Stimulated activated naive CD8-positive, alpha-beta T cell treated with anti-CD3 and anti-CD28 coated beads, Interleukin-15, Interleukin-2, amounts not matched to agents 100 ng/mL and 50 ng/mL, for 24 hours (primary cell): ENCODE results near the gene TMEM147.
"Not testable (repeated sequence)": the region's sequence is repeated elsewhere in the genome, so short reads cannot be mapped to it uniquely, and the experiment has no call there.

Experiments used
- H3K27ac Mint-ChIP-seq: one replicate; pipeline ENCODE4 v1.8.0; 2021; ENCODE audit warnings: mild to moderate bottlenecking, mixed read lengths
- H3K27me3 Mint-ChIP-seq: one replicate; pipeline ENCODE4 v1.8.0; 2021; ENCODE audit warnings: mixed read lengths
- H3K36me3 Mint-ChIP-seq: one replicate; pipeline ENCODE4 v1.8.0; 2021; ENCODE audit warnings: low read depth, mixed read lengths
- H3K4me1 Mint-ChIP-seq: one replicate; pipeline ENCODE4 v1.8.0; 2021; ENCODE audit warnings: low read depth, mixed read lengths
- H3K4me3 Mint-ChIP-seq: one replicate; pipeline ENCODE4 v1.8.0; 2021; ENCODE audit warnings: mild to moderate bottlenecking, mixed read lengths
- H3K9me3 Mint-ChIP-seq: one replicate; pipeline ENCODE4 v1.8.0; 2021; ENCODE audit warnings: mixed read lengths

The TMEM147 gene

GRCh38 chr19:35590875-35591274 is 45.4 kb downstream of the TMEM147 start:
- Mint-ChIP-seq H3K36me3 (no peaks in the 10 kb centered on the region), H3K9me3 (no peaks in the 10 kb centered on the region), H3K27me3 (peaks cover 10% of the 10 kb centered on the region), H3K4me1 (no peaks in the 10 kb centered on the region), H3K4me3 (no peak overlapping the region), H3K27ac (no peak overlapping the region)

DNA sequence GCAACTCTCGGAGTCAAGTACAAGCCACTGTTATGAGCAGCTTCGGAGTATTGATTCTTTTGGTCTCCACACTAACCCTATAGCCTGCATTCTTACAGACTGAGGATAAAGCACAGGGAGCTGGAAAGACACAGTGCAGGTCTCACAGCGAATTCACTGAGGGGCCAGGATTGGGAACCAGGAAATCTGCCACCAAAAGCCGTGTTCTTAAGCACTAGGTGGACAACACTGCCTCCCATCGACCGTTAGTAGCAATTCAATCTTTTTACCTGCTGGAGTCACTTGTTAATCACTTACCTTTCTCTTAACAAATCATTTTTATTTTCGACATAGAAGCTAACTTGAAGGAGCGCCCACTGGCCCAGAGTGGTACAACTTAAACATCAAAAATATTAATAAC is 46.8 kb downstream of the TMEM147 start:
- no peaks in the 10 kb centered on the region for H3K9me3 Mint-ChIP-seq
- H3K4me3 Mint-ChIP-seq, result no peak overlapping the region
- H3K36me3 Mint-ChIP-seq, result no peaks in the 10 kb centered on the region
- H3K27me3 Mint-ChIP-seq, result peaks cover 5% of the 10 kb centered on the region
- no peak overlapping the region for H3K27ac Mint-ChIP-seq
- no peaks in the 10 kb centered on the region for H3K4me1 Mint-ChIP-seq

GRCh38 chr19:35595026-35595425 is 49.6 kb downstream of the TMEM147 start:
- not testable (repeated sequence) for H3K27me3 Mint-ChIP-seq, H3K4me3 Mint-ChIP-seq, H3K4me1 Mint-ChIP-seq, H3K9me3 Mint-ChIP-seq, H3K27ac Mint-ChIP-seq, H3K36me3 Mint-ChIP-seq

- H3K27me3 Mint-ChIP-seq, result peaks cover 5% of the 10 kb centered on the region
- no peaks in the 10 kb centered on the region for H3K9me3 Mint-ChIP-seq
- no peaks in the 10 kb centered on the region for H3K4me1 Mint-ChIP-seq
- H3K4me3 Mint-ChIP-seq, result no peak overlapping the region
- H3K27ac Mint-ChIP-seq, result no peak overlapping the region
- no peaks in the 10 kb centered on the region for H3K36me3 Mint-ChIP-seq
Measured at GRCh38 chr19:35595928-35596327, 50.5 kb downstream of the TMEM147 start.

DNA sequence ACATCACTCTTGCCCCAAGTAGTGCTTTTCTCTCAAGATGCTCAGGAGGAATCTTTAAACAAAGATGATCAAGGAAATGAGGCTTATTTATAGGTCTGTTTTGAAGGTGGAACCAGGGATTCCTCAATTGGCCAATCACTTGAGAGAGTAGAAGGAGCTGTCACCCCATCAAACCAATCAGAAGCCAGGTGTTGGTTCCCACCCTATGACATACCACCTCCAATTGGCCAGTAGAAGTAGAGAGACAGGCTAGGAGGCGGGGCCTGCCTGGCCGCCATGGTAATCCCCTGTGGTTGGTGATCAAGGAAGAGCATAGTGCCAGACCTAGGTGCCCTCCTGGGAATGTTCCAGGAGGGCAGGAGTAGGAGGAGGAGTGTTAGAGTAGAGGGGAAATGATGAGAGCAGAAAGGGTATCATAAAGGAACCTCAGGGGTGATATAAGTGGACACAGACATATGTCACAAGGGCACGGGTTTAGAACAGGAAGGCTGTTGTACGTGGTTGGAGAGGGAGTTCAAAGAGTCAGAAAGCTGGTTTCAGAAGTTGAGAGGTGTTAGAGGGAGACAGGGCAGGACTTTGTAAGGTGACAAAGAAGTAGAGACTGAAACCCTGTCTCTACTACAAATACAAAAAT is 51.1 kb downstream of the TMEM147 start:
- Mint-ChIP-seq H3K27me3 (peaks cover 8% of the 10 kb centered on the region), H3K4me1 (no peaks in the 10 kb centered on the region), H3K4me3 (no peak overlapping the region), H3K27ac (no peak overlapping the region), H3K9me3 (no peaks in the 10 kb centered on the region), H3K36me3 (no peaks in the 10 kb centered on the region)
